GM19372 (cell line): Measurements from ENCODE around the gene PDZD4.

ENCODE experiments used
- ATAC-seq: cut with Tn5 transposase; IDR thresholded peaks from one replicate; pipeline ENCODE4 v1.9.1; 2021; ENCODE audit warnings: mild to moderate bottlenecking, low read depth, moderate library complexity; ENCODE audit not compliant: unreplicated experiment

The PDZD4 gene

GRCh38 chrX:153792368-153792767 lies 38.0 kb downstream of the PDZD4 start:
- no peak for ATAC-seq

GRCh38 chrX:153791104-153791852 lies 39.1 kb downstream of the PDZD4 start:
- ATAC-seq, result no peak

GRCh38 chrX:153789654-153790053 lies 40.7 kb downstream of the PDZD4 start:
- no peak for ATAC-seq

- ATAC-seq, result no peak
Observed at GRCh38 chrX:153786669-153787068, 43.7 kb downstream of the PDZD4 start.

GRCh38 chrX:153784325-153784967 lies 45.9 kb downstream of the PDZD4 start:
- no peak for ATAC-seq

- ATAC-seq, result no peak
Observed at GRCh38 chrX:153783378-153784013, 46.8 kb downstream of the PDZD4 start.

- no peak for ATAC-seq
Observed at GRCh38 chrX:153782871-153783270, 47.5 kb downstream of the PDZD4 start.

GRCh38 chrX:153782313-153782712 lies 48.0 kb downstream of the PDZD4 start:
- ATAC-seq, result no peak

GRCh38 chrX:153781428-153782047 lies 48.8 kb downstream of the PDZD4 start:
- ATAC-seq, result no peak

GRCh38 chrX:153780678-153781427 lies 49.5 kb downstream of the PDZD4 start, which contains the start of gene SRPK3:
Gene SRPK3 (plus strand): TSS chrX:153781041. CDS start chrX:153781087, 46 bp downstream.
- no peak for ATAC-seq

- ATAC-seq, result no peak
Observed at GRCh38 chrX:153779891-153780677, 50.3 kb downstream of the PDZD4 start.

- ATAC-seq, result no peak
Observed at GRCh38 chrX:153778684-153779101, 51.7 kb downstream of the PDZD4 start.

- ATAC-seq, result no peak
Observed at GRCh38 chrX:153778181-153778580, 52.2 kb downstream of the PDZD4 start.

GRCh38 chrX:153777261-153778090 lies 52.9 kb downstream of the PDZD4 start:
- ATAC-seq, result no peak

- no peak for ATAC-seq
Observed at GRCh38 chrX:153776611-153777045, 53.7 kb downstream of the PDZD4 start.

GRCh38 chrX:153776120-153776599 lies 54.2 kb downstream of the PDZD4 start:
- no peak for ATAC-seq

GRCh38 chrX:153775293-153776119 lies 54.8 kb downstream of the PDZD4 start:
- ATAC-seq, result no peak
